Right lobe of liver (tissue), 6 donors: ENCODE measurements around the gene EVL. TPM values are rescaled to one million over a fixed set of nuclear protein-coding genes. Genes with fewer than 3 reads are reported as not detected.

Source experiments
- ATAC-seq, 4 donors: fragments of 200-7000 bp; cut with Tn5 transposase; one replicate each; pipeline ENCODE4 v1.9.1; 2020; ENCODE audit warnings: mild to moderate bottlenecking in 4 of 4, moderate library complexity in 4 of 4
- DNase-seq, 3 donors: peaks; one replicate each; pipeline ENCODE4 v3.0.0-alpha.2; 2020
- H3K27ac ChIP-seq, 3 donors: fragments of 200-600 bp; one replicate each; pipeline ENCODE4 v1.8.0; 2022
- H3K27me3 ChIP-seq, 2 donors: fragments of 200-600 bp; one replicate each; pipeline ENCODE4 v1.8.0; 2022
- H3K36me3 ChIP-seq, 4 donors: fragments of 200-600 bp; sonication (generic) in 1 of 4; one replicate each; pipeline versions ENCODE4 v1.5.1 to v1.8.0; 2017 to 2022; ENCODE audit warnings: control low read depth in 1 of 4
- H3K4me1 ChIP-seq, 4 donors: fragments of 200-600 bp; sonication (generic) in 1 of 4; one replicate each; pipeline versions ENCODE4 v1.5.1 to v1.8.0; 2017 to 2022; ENCODE audit warnings: control low read depth in 1 of 4
- H3K4me3 ChIP-seq, 3 donors: fragments of 200-600 bp; one replicate each; pipeline ENCODE4 v1.8.0; 2022
- H3K9me3 ChIP-seq, 4 donors: fragments of 200-600 bp; sonication (generic) in 1 of 4; one replicate each; pipeline versions ENCODE4 v1.5.1 to v1.8.0; 2017 to 2022; ENCODE audit warnings: control low read depth in 1 of 4
- POLR2A ChIP-seq: fragments of 450-650 bp; IDR thresholded peaks from one replicate; pipeline ENCODE4 v1.6.1; 2017; ENCODE audit warnings: antibody characterized with exemption, mild to moderate bottlenecking
- WGBS: methylation state at CpG from one replicate; pipeline ENCODE4 v1.1.6; 2018; ENCODE audit warnings: low coverage, low lambda C conversion rate; ENCODE audit not compliant: insufficient coverage; ENCODE audit errors: missing lambda C conversion rate; 5-methylcytosine and 5-hydroxymethylcytosine counted together
- intact Hi-C, 2 donors: fragments of 100-400 bp; cut with DNase I; formaldehyde crosslinking; loops; one replicate each; pipeline versions ENCODE4 v1.11.2 to v1.14.1; 2022
- total RNA-seq, 6 experiments: library from RNA; depleted of rRNA in 2 of 6; stranded (reverse); fragments of >200 nt in 2 of 6; fragmentation: NEBNext Ultra II Directional in 3 of 6; extraction: Animal tissue kit (Norgen Biotek cat#: 25700) in 3 of 6; gene quantifications; one replicate each; pipeline versions ENCODE4 v1.1.0 to v1.2.4, GENCODE V29; 2016 to 2023
- TF ChIP-seq, protein P1 (sequence below), 4 donors: fragments of 200-600 bp in 3 of 4; fragments of 450-650 bp in 1 of 4; IDR thresholded peaks; one replicate each; pipeline versions ENCODE4 v1.5.1 to v1.8.0; 2016 to 2022; ENCODE audit warnings: antibody characterized with exemption in 4 of 4, mild to moderate bottlenecking in 2 of 4
- donor health status: DM: no; HTN: yes; CAD: no.
- donor health status: DM: no; HTN: no; CAD: no.
- donor health status: DM: no; HTN: no; CAD: no.
- donor health status: DM: no; HTN: yes; CAD: no.
- donor health status: DM: no; HTN: yes; CAD: no.

The EVL gene
- total RNA-seq, 6 experiments from 2014 or later, result 23.6 to 162 (median 68.4) TPM

DNA sequence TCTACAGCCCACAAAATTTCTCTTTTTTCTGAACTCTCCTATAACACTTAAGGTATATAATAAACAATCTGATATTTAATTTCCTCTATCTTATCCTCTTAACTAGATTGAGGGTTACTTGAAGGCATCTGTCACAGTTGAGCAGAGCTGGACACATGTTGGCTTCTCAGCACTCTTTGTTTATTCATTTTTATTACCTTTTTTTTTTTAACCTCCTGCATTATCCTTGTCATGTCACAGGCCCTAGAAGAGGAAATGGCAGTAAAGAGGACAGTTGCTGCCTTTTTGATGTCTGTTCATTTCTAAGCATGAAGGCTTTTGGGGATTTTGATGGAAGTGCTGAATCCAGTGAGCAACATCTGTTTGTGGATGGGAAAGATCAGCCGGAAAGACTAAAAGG lies 32.5 kb upstream of the EVL start:
- no peak for ATAC-seq
- TF ChIP-seq, protein P1, sequence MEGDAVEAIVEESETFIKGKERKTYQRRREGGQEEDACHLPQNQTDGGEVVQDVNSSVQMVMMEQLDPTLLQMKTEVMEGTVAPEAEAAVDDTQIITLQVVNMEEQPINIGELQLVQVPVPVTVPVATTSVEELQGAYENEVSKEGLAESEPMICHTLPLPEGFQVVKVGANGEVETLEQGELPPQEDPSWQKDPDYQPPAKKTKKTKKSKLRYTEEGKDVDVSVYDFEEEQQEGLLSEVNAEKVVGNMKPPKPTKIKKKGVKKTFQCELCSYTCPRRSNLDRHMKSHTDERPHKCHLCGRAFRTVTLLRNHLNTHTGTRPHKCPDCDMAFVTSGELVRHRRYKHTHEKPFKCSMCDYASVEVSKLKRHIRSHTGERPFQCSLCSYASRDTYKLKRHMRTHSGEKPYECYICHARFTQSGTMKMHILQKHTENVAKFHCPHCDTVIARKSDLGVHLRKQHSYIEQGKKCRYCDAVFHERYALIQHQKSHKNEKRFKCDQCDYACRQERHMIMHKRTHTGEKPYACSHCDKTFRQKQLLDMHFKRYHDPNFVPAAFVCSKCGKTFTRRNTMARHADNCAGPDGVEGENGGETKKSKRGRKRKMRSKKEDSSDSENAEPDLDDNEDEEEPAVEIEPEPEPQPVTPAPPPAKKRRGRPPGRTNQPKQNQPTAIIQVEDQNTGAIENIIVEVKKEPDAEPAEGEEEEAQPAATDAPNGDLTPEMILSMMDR (IDR thresholded peaks at IDR 0.05), result no peak
- no peak for TF ChIP-seq POLR2A
- H3K4me1 ChIP-seq, result peaks cover 0 to 25% (median 7%) of the 10 kb centered on the region in 4 donors

DNA sequence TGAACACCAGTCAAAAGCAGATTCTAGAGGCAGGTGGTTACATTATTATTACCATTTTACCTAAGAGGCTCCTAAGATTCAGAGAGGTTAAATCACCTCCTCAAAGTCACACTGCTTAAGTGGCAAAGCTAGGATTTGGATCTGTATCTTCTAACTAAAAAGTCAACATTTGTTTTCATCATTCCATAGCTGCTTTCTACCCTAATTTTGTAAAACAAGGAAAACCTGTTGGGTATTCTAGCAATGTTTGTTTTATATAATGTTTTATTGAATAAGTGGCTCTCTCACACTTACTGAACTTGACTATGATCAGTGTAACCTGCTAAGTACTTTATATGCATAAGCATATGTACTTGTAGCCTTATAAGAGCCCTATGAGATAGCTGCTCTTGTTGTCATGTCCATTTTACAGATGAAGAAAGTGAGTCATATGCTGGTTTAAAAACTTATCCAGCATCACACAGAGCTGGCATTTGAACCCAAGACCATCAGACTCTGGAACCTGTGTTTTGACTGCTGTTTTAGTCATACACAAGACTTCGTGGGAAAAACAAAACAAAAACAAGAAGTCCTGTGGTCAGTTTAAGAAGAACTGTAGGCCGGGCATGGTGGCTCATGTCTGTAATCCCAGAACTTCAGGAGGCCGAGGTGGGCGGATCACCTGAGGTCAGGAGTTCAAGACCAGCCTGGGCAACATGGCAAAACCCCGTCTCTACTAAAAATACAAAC lies 31.7 kb upstream of the EVL start:
- intact Hi-C loops, result no loop called here
- Histone ChIP-seq H3K36me3 (no peaks in the 10 kb centered on the region), H3K27ac (no peak overlapping the region), H3K27me3 (no peaks in the 10 kb centered on the region), H3K9me3 (no peaks in the 10 kb centered on the region), H3K4me3 (no peak overlapping the region), H3K4me1 (peaks cover 0 to 24% (median 7%) of the 10 kb centered on the region in 4 donors)
- DNase-seq (no peak), ATAC-seq (no peak)
- 82% methylated on average over 4 of the region's 5 CpGs for WGBS
- TF ChIP-seq, protein P1 (IDR thresholded peaks at IDR 0.05), result no peak
- no peak for TF ChIP-seq POLR2A

More for the DNA sequence above, 32.5 kb upstream of the EVL start:
- intact Hi-C loops, result no loop called here
- WGBS, result 100% methylated on average over 1 of the region's 1 CpG
- no peaks in the 10 kb centered on the region for H3K9me3 ChIP-seq
- no peaks in the 10 kb centered on the region for H3K36me3 ChIP-seq
- H3K4me3 ChIP-seq, result no peak overlapping the region
- H3K27ac ChIP-seq, result no peak overlapping the region
- no peak for DNase-seq
- no peaks in the 10 kb centered on the region for H3K27me3 ChIP-seq

DNA sequence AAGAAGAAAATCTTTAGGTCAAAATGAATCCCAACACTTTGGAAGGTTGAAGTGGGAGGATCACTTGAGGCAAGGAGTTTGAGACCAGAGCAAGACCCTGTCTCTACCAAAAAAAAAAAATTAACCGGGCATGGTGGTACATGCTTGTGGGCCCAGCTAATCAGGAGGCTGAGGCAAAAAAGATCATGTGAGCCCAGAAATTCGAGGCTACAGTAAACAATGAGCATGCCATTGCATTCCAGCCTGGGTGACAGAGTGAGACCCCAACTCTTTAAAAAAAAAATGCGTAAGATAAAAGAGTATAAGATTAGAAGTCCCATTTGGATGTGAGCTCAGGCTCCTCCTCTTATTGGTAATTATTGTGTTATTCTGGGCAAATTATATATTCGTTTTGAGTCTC lies 30.8 kb upstream of the EVL start:
- Histone ChIP-seq H3K27me3 (no peaks in the 10 kb centered on the region), H3K9me3 (no peaks in the 10 kb centered on the region), H3K36me3 (no peaks in the 10 kb centered on the region), H3K4me1 (peaks cover 0 to 15% (median 5%) of the 10 kb centered on the region in 4 donors), H3K4me3 (no peak overlapping the region), H3K27ac (no peak overlapping the region)
- 83% methylated on average over 4 of the region's 4 CpGs for WGBS
- intact Hi-C loops, result no loop called here
- TF ChIP-seq POLR2A, result no peak
- TF ChIP-seq, protein P1 (IDR thresholded peaks at IDR 0.05), result no peak
- DNase-seq (no peak), ATAC-seq (no peak)

DNA sequence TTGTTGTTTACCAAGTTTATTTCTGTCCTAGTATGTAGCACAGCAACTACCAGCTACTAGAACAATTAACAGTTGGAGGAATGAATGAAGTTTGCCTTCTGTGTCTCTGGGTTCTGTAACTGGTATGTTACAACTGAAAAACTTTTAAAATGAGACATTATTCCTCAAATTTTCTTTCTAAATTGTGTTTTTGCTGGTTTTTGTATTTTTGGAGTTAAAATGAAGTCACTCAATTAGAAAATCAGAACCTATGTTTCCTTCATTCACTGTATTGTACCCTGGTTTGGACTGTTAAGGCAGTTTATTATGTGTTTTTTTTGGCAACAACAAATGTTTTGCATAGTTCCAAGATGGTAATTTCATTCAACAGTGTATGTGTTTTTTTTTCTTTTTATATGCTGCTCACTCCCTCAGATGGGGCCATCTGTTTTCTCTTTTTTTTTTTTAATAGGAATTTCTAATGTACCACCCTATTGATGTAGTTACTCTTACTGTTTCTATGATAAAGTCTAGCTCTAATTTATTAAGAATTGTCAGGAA lies 30.2 kb upstream of the EVL start:
- DNase-seq (no peak), ATAC-seq (no peak)
- Histone ChIP-seq H3K4me1 (peaks cover 0 to 15% (median 5%) of the 10 kb centered on the region in 4 donors), H3K27me3 (no peaks in the 10 kb centered on the region), H3K4me3 (no peak overlapping the region), H3K27ac (no peak overlapping the region), H3K36me3 (no peaks in the 10 kb centered on the region), H3K9me3 (no peaks in the 10 kb centered on the region)
- intact Hi-C loops, result no loop called here
- TF ChIP-seq, protein P1 (IDR thresholded peaks at IDR 0.05), result no peak
- TF ChIP-seq POLR2A, result no peak
